Smooth muscle cell (in vitro differentiated cells): ENCODE data around the gene UROC1. TPM values are rescaled to one million over a fixed set of nuclear protein-coding genes. Genes with fewer than 3 reads are reported as not detected.

Experiments
- DNase-seq: peaks from one replicate; lab custom pipeline; 2025; ENCODE audit not compliant: unreplicated experiment; lab: John Stamatoyannopoulos, UW
- H2AFZ ChIP-seq: fragments of 200-600 bp; sonication (generic); 2 replicates; pipeline ENCODE4 v1.6.0; 2016; ENCODE audit warnings: antibody characterized with exemption, low read depth, mild to moderate bottlenecking
- H3F3A ChIP-seq: fragments of 200-600 bp; sonication (generic); 2 replicates; pipeline ENCODE4 v1.6.0; 2017; ENCODE audit warnings: antibody characterized with exemption, low read depth
- H3K27ac ChIP-seq: fragments of 200-600 bp; sonication (generic); 2 replicates; pipeline ENCODE4 v1.5.1; 2016; ENCODE audit warnings: low read depth, mild to moderate bottlenecking
- H3K27me3 ChIP-seq: fragments of 200-600 bp; sonication (generic); 2 replicates; pipeline ENCODE4 v1.6.1; 2016; ENCODE audit warnings: low read depth, mild to moderate bottlenecking
- H3K36me3 ChIP-seq: fragments of 200-600 bp; sonication (generic); 2 replicates; pipeline ENCODE4 v1.5.1; 2016; ENCODE audit warnings: low read depth
- H3K4me1 ChIP-seq: fragments of 200-600 bp; sonication (generic); 2 replicates; pipeline ENCODE4 v1.5.1; 2016; ENCODE audit warnings: low read depth
- H3K4me2 ChIP-seq: fragments of 200-600 bp; sonication (generic); 2 replicates; pipeline ENCODE4 v1.6.0; 2016; ENCODE audit warnings: mild to moderate bottlenecking
- H3K4me3 ChIP-seq: fragments of 200-600 bp; sonication (generic); 2 replicates; pipeline ENCODE4 v1.5.1; 2016; ENCODE audit warnings: mild to moderate bottlenecking
- H3K79me2 ChIP-seq: fragments of 200-600 bp; sonication (generic); 2 replicates; pipeline ENCODE4 v1.6.0; 2016; ENCODE audit warnings: low read depth, mild to moderate bottlenecking
- H3K9ac ChIP-seq: fragments of 200-600 bp; sonication (generic); 2 replicates; pipeline ENCODE4 v1.6.0; 2016; ENCODE audit warnings: low read depth
- H3K9me3 ChIP-seq: fragments of 200-600 bp; sonication (generic); replicated peaks from 2 replicates; pipeline ENCODE4 v1.5.1; 2016; ENCODE audit warnings: low read depth
- H4K20me1 ChIP-seq: fragments of 200-600 bp; sonication (generic); 2 replicates; pipeline ENCODE4 v1.6.0; 2016; ENCODE audit warnings: low read depth
- CTCF ChIP-seq: fragments of 200-600 bp; sonication (generic); IDR thresholded peaks from 2 replicates; pipeline ENCODE4 v1.5.1; 2017; ENCODE audit warnings: borderline replicate concordance, mild to moderate bottlenecking, antibody characterized with exemption; ENCODE audit not compliant: insufficient read depth, poor library complexity, severe bottlenecking
- WGBS: methylation state at CpG from one replicate; pipeline ENCODE4 v1.1.7; 2016; ENCODE audit warnings: low lambda C conversion rate; 5-methylcytosine and 5-hydroxymethylcytosine counted together
- polyA plus RNA-seq: library from polyadenylated mRNA; unstranded; fragments of >200 nt; fragmentation: Nextera tagmentation; extraction: Ambion mirVana; gene quantifications from 2 replicates; pipeline ENCODE4 v1.2.1, GENCODE V29; 2016
- total RNA-seq: library from RNA; depleted of rRNA; stranded (reverse); fragments of >200 nt; gene quantifications from 2 replicates; pipeline ENCODE4 v1.2.3, GENCODE V29; 2014

UROC1 gene
- total and polyA plus RNA-seq, 2 experiments from 2014 or later: not detected

DNA sequence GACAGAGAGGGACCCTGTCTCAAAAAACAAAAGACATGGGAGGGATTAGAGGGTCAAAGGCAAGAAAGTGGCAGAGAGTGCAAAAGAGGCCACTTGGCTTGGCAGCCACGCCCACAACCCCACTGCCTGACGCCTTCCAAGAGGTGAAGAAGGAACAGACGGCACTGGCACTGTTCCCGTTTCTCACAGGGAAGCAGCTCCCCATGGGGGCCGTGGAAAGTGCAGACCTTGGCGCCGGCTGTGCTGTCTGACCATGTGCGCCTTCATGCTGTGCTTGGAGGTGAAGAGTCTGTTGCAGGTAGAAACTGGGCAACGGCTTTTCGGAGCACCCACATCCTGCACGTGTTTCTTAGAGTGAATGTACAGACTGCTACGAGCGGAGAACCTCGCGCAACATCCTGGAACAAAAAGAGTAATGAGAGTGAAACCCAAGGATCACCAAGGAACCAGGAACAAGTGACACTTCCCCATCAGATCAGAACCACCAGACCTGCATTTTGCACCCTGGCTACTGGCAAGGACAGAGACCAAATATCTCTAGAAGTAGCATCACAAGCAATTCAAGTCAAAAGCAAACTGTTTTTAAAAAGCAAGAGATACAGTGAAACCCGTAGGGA, 51.5 kb downstream of the UROC1 start:
- H3K36me3 ChIP-seq: peaks cover 21% of the 10 kb centered on the region
- WGBS: 96% methylated on average over 16 of the region's 16 CpGs
- H3K4me3 ChIP-seq: no peak overlapping the region
- no peak for DNase-seq
- no peaks in the 10 kb centered on the region for H3K9me3 ChIP-seq
- no peaks in the 10 kb centered on the region for H3K4me1 ChIP-seq
- H3K27ac ChIP-seq: no peak overlapping the region
- no peak overlapping the region for H2AFZ ChIP-seq
- no peaks in the 10 kb centered on the region for H3F3A ChIP-seq
- H3K27me3 ChIP-seq: no peaks in the 10 kb centered on the region
- peaks cover 40% of the 10 kb centered on the region for H3K79me2 ChIP-seq
- TF ChIP-seq CTCF: no peak
- H3K4me2 ChIP-seq: no peak overlapping the region
- H3K9ac ChIP-seq: no peak overlapping the region
- peaks cover 77% of the 10 kb centered on the region for H4K20me1 ChIP-seq

DNA sequence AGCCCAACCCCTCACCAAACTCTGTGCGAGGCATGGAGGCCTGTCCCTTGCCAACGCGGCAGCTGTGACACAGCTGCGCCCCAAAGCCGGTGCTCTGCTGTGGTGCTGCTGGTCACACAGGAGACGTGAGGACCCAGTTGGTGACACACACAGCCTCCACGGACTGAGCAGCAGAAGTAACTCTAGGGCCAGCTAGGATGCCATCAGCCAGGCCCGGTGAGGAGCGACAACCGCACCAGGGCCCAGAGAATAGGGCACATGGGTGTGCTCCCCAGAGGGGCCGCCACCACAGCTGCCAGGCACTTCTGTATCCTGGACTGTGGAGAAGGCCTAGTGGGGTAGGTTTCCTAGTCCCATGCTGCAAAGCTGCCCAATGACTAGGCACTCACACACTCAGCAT, 52.6 kb downstream of the UROC1 start:
- peaks cover 32% of the 10 kb centered on the region for H3K79me2 ChIP-seq
- no peak overlapping the region for H2AFZ ChIP-seq
- H3K27me3 ChIP-seq: no peaks in the 10 kb centered on the region
- no peak overlapping the region for H3K9ac ChIP-seq
- no peak overlapping the region for H3K4me2 ChIP-seq
- WGBS: 97% methylated on average over 11 of the region's 11 CpGs
- H3K4me3 ChIP-seq: no peak overlapping the region
- H3K4me1 ChIP-seq: no peaks in the 10 kb centered on the region
- peaks cover 20% of the 10 kb centered on the region for H3K36me3 ChIP-seq
- DNase-seq: no peak
- no peak overlapping the region for H3K27ac ChIP-seq
- no peak for TF ChIP-seq CTCF
- peaks cover 68% of the 10 kb centered on the region for H4K20me1 ChIP-seq
- H3K9me3 ChIP-seq: no peaks in the 10 kb centered on the region
- H3F3A ChIP-seq: no peaks in the 10 kb centered on the region

GRCh38 chr3:126464494-126464893, 53.1 kb downstream of the UROC1 start:
- Histone ChIP-seq H3K4me1 (no peaks in the 10 kb centered on the region), H3F3A (no peaks in the 10 kb centered on the region), H3K9ac (no peak overlapping the region), H3K79me2 (peaks cover 27% of the 10 kb centered on the region), H3K9me3 (no peaks in the 10 kb centered on the region), H4K20me1 (peaks cover 66% of the 10 kb centered on the region), H3K27ac (no peak overlapping the region), H3K36me3 (peaks cover 15% of the 10 kb centered on the region), H3K27me3 (no peaks in the 10 kb centered on the region), H3K4me3 (no peak overlapping the region), H2AFZ (no peak overlapping the region), H3K4me2 (no peak overlapping the region)
- TF ChIP-seq CTCF: no peak
- WGBS: 93% methylated on average over 4 of the region's 4 CpGs
- no peak for DNase-seq

GRCh38 chr3:126464093-126464492, 53.5 kb downstream of the UROC1 start:
- no peak overlapping the region for H3K27ac ChIP-seq
- no peaks in the 10 kb centered on the region for H3K4me1 ChIP-seq
- peaks cover 23% of the 10 kb centered on the region for H3K79me2 ChIP-seq
- no peak for DNase-seq
- no peak overlapping the region for H3K4me3 ChIP-seq
- H3K27me3 ChIP-seq: no peaks in the 10 kb centered on the region
- H3F3A ChIP-seq: no peaks in the 10 kb centered on the region
- no peak overlapping the region for H3K9ac ChIP-seq
- H3K4me2 ChIP-seq: no peak overlapping the region
- no peak for TF ChIP-seq CTCF
- peaks cover 14% of the 10 kb centered on the region for H3K36me3 ChIP-seq
- WGBS: 97% methylated on average over 4 of the region's 4 CpGs
- peaks cover 62% of the 10 kb centered on the region for H4K20me1 ChIP-seq
- H3K9me3 ChIP-seq: no peaks in the 10 kb centered on the region
- H2AFZ ChIP-seq: no peak overlapping the region
